Thoracic aorta (tissue), 2 donors: Measurements from ENCODE around the gene ASIC3. TPM values are rescaled to one million over a fixed set of nuclear protein-coding genes. Genes with fewer than 3 reads are reported as not detected.

Experiments used
- ATAC-seq: fragments of 150-250 bp; one replicate; pipeline ENCODE4 v1.8.0; 2017; ENCODE audit warnings: low read depth; ENCODE audit not compliant: insufficient number of reproducible peaks, low FRiP score
- DNase-seq: peaks from one replicate; pipeline ENCODE4 v3.0.0-alpha.2; 2020; ENCODE audit warnings: low spot score
- H3K27ac ChIP-seq, 2 donors: fragments of 200-600 bp; sonication (generic); 1 replicate in 1 of 2; 2 replicates in 1 of 2; pipeline ENCODE4 v1.5.1; 2016; ENCODE audit warnings: mild to moderate bottlenecking in 2 of 2, moderate library complexity in 2 of 2
- H3K27me3 ChIP-seq: fragments of 200-600 bp; sonication (generic); replicated peaks from 2 replicates; pipeline ENCODE4 v1.6.0; 2016; ENCODE audit warnings: mild to moderate bottlenecking; ENCODE audit not compliant: insufficient read depth
- H3K36me3 ChIP-seq: fragments of 200-600 bp; sonication (generic); one replicate; pipeline ENCODE4 v1.5.1; 2016
- H3K4me1 ChIP-seq, 2 donors: fragments of 200-600 bp; sonication (generic); 1 replicate in 1 of 2; 2 replicates in 1 of 2; pipeline versions ENCODE4 v1.5.1 to v1.6.0; 2016; ENCODE audit warnings: low read depth in 2 of 2, mild to moderate bottlenecking in 1 of 2; ENCODE audit not compliant: control insufficient read depth in 1 of 2
- H3K4me3 ChIP-seq: fragments of 200-600 bp; sonication (generic); 2 replicates; pipeline ENCODE4 v1.5.1; 2016; ENCODE audit warnings: mild to moderate bottlenecking
- H3K9me3 ChIP-seq: fragments of 200-600 bp; sonication (generic); 2 replicates; pipeline ENCODE4 v1.5.1; 2016
- CTCF ChIP-seq: fragments of 200-600 bp; sonication (generic); IDR thresholded peaks from one replicate; pipeline ENCODE4 v1.5.1; 2019; ENCODE audit warnings: antibody characterized with exemption
- total RNA-seq, 2 donors: library from RNA; depleted of rRNA; stranded (reverse); fragments of >200 nt; gene quantifications; one replicate each; pipeline versions ENCODE4 v1.1.0 to v1.2.3, GENCODE V29; 2016

Gene ASIC3
- total RNA-seq, 2 donors from 2014 or later = 2.0 to 2.8 TPM

- Histone ChIP-seq H3K4me1 (peaks cover 23 to 34% of the 10 kb centered on the region in 2 donors), H3K4me3 (no peak overlapping the region), H3K27ac (no peak overlapping the region), H3K9me3 (no peaks in the 10 kb centered on the region), H3K27me3 (no peaks in the 10 kb centered on the region), H3K36me3 (no peaks in the 10 kb centered on the region)
- TF ChIP-seq CTCF = no peak
- ATAC-seq (no peak), DNase-seq (no peak)
These were observed 7.9 kb downstream of the ASIC3 start for GRCh38 chr7:151056283-151056665.

- ATAC-seq (no peak), DNase-seq (no peak)
- Histone ChIP-seq H3K27ac (no peak overlapping the region), H3K4me3 (peak overlapping the region; percentile 98), H3K4me1 (peaks cover 29 to 40% of the 10 kb centered on the region in 2 donors), H3K36me3 (no peaks in the 10 kb centered on the region), H3K27me3 (no peaks in the 10 kb centered on the region), H3K9me3 (no peaks in the 10 kb centered on the region)
- TF ChIP-seq CTCF = no peak
These were observed 8.6 kb downstream of the ASIC3 start for GRCh38 chr7:151056666-151057505.

GRCh38 chr7:151057506-151057988 lies 9.2 kb downstream of the ASIC3 start, which contains the start of gene CDK5:
Gene CDK5, minus strand, starts transcription at chr7:151057897. Its CDS starts 49 bp downstream, at chr7:151057848.
- H3K27ac ChIP-seq = peak within 1 kb of the TSS; percentile 81 to 97
- peak; percentile 15 for ATAC-seq
- no peak for DNase-seq
- peaks cover 34 to 47% of the 10 kb centered on the region in 2 donors for H3K4me1 ChIP-seq
- H3K36me3 ChIP-seq = no peaks in the 10 kb centered on the region
- peak within 1 kb of the TSS; percentile 98 for H3K4me3 ChIP-seq
- no peak for TF ChIP-seq CTCF
- H3K9me3 ChIP-seq = no peaks in the 10 kb centered on the region
- H3K27me3 ChIP-seq = no peaks in the 10 kb centered on the region

- Histone ChIP-seq H3K27ac (peak overlapping the region; percentile 81 to 97), H3K9me3 (no peaks in the 10 kb centered on the region), H3K36me3 (no peaks in the 10 kb centered on the region), H3K4me3 (peak overlapping the region; percentile 98), H3K27me3 (no peaks in the 10 kb centered on the region), H3K4me1 (peaks cover 37 to 50% of the 10 kb centered on the region in 2 donors)
- TF ChIP-seq CTCF = no peak
- DNase-seq = peak; percentile 97
- peak; percentile 92 for ATAC-seq
These were observed 9.9 kb downstream of the ASIC3 start for GRCh38 chr7:151057989-151058780.
